OCI-LY1 (cell line): ENCODE data around the gene CRTC3.

Source experiments
- CTCF ChIP-seq: fragments of 200-600 bp; sonication (generic), shearing (Covaris generic); IDR thresholded peaks from 2 replicates; pipeline ENCODE4 v1.5.1; 2017; ENCODE audit warnings: mild to moderate bottlenecking, antibody characterized with exemption, low read length, moderate library complexity, mixed read lengths
- EZH2 ChIP-seq: fragments of 200-600 bp; sonication (generic), shearing (Covaris generic); IDR thresholded peaks from 2 replicates; pipeline ENCODE4 v1.8.0; 2017; ENCODE audit warnings: borderline replicate concordance, mixed run types, mild to moderate bottlenecking, antibody characterized with exemption, low read length, moderate library complexity, mixed read lengths

GRCh38 chr15:90576711-90577389 lies 47.1 kb downstream of the CRTC3 start:
- TF ChIP-seq CTCF: no peak
- TF ChIP-seq EZH2: no peak
